ENCODE measurements around the gene PRH2. TPM values are rescaled to one million over a fixed set of nuclear protein-coding genes. Genes with fewer than 3 reads are reported as not detected.

Gene PRH2
- total RNA-seq (not detected), polyA plus RNA-seq (not detected)
- long read RNA-seq, donor 1: 0 reads
- long read RNA-seq, donor 2: 0 reads

DNA sequence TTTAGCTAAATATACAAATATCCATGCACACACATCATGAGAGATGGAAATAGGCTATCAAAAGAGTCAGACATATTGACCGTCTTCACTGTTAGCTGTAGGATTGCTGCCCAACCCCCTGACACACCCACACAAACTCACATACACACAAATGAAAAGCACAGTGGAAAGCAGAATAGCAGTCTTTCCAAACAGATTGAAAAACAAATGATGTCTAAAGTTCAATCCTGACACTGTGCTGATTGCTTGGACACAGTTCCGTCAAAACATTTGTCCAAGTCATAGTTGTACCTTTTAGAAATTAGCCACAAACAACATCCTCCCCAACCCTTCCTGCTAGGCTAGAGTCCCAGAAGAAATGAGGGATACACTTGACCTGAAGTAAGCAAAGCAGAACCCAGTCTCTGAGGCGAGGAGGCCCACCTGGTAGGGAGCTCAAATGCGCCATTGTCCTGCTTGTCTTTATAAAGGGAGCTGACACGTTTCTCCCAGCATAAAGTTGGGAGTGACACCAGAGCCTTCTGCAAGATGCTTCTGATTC lies at the start of gene PRH2:
Gene PRH2, plus strand, starts transcription at position 491 of the 541 bp plus-strand sequence. Its CDS starts 38 bp downstream, at position 529.
- ATAC-seq (no peak), DNase-seq (no peak)
- no peaks in the 10 kb centered on the region for H3K36me3 ChIP-seq (ENCODE audit: insufficient read depth in 1 of 2, low read depth in 1 of 2)
- H3K27me3 ChIP-seq (ENCODE audit: insufficient read depth in 3 of 3, low read length in 2 of 3): no peaks in the 10 kb centered on the region
- WGBS, 3 donors: 96 to 97% (median 96%) methylated on average over 5 of the region's 5 CpGs
- TF ChIP-seq, protein P1, sequence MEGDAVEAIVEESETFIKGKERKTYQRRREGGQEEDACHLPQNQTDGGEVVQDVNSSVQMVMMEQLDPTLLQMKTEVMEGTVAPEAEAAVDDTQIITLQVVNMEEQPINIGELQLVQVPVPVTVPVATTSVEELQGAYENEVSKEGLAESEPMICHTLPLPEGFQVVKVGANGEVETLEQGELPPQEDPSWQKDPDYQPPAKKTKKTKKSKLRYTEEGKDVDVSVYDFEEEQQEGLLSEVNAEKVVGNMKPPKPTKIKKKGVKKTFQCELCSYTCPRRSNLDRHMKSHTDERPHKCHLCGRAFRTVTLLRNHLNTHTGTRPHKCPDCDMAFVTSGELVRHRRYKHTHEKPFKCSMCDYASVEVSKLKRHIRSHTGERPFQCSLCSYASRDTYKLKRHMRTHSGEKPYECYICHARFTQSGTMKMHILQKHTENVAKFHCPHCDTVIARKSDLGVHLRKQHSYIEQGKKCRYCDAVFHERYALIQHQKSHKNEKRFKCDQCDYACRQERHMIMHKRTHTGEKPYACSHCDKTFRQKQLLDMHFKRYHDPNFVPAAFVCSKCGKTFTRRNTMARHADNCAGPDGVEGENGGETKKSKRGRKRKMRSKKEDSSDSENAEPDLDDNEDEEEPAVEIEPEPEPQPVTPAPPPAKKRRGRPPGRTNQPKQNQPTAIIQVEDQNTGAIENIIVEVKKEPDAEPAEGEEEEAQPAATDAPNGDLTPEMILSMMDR (IDR thresholded peaks at IDR 0.05): no peak
- intact Hi-C loops (cut with DNase I): no loop called here
- H3K27ac ChIP-seq: no peak within 1 kb of the TSS
- H3K4me1 ChIP-seq: no peaks in the 10 kb centered on the region
- no peak within 1 kb of the TSS for H3K4me3 ChIP-seq
- no peaks in the 10 kb centered on the region for H3K9me3 ChIP-seq

DNA sequence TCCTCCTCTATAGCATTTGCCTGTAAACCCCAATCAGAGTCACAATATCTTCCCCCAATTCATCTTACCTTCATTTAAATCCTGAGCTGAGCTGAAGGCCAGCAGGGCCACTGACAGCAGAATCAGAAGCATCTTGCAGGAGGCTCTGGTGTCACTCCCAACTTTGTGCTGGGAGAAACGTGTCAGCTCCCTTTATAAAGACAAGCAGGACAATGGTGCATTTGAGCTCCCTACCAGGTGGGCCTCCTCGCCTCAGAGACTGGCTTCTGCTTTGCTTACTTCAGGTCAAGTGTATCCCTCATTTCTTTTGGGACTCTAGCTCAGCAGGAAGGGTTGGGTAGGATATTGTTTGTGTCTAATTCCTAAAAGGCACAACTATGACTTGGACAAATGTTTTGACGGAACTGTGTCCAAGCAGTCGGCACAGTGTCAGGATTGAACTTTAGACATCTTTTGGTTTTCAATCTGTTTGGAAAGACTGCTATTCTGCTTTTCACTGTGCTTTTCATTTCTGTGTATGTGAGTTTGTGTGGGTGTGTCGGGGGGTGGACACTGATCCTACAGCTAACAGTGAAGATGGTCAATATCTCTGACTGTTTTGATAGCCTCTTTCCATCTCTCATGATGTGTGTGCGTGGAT lies 44.8 kb upstream of the PRH2 start, which contains the start of gene PRH1:
Gene PRH1, minus strand, starts transcription at position 170 of the 640 bp plus-strand sequence. Its CDS starts 38 bp downstream, at position 132.
- ATAC-seq (no peak), DNase-seq (no peak)
- H3K27ac ChIP-seq: no peak within 1 kb of the TSS
- H3K36me3 ChIP-seq (ENCODE audit: insufficient read depth in 1 of 2, low read depth in 1 of 2): peaks cover 0 to 16% of the 10 kb centered on the region in 2 donors
- WGBS, 3 donors: 94 to 95% (median 94%) methylated on average over 6 of the region's 6 CpGs
- TF ChIP-seq, protein P1 (IDR thresholded peaks at IDR 0.05): no peak
- no peaks in the 10 kb centered on the region for H3K4me1 ChIP-seq
- H3K9me3 ChIP-seq: no peaks in the 10 kb centered on the region
- H3K27me3 ChIP-seq (ENCODE audit: insufficient read depth in 3 of 3, low read length in 2 of 3): no peaks in the 10 kb centered on the region
- intact Hi-C loops (cut with DNase I): no loop called here
- no peak within 1 kb of the TSS for H3K4me3 ChIP-seq

DNA sequence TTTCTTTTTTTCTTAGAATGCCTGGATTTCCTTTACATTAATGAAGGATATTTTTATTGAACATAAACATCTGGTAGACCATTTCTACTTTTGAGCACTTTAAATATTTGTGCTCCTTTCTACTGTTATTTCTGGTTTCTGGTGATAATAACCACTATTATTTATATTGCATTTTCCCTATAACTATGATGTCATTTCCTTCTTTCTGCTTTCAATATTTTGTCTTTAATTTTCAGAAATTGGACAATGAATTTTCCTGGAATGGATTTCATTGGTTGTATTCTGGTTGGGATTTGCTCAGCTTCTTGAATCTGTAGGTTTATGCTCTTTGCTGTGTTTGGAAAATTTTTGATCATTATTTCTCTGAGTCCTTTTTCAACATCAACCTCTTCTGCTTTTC lies 39.8 kb upstream of the PRH2 start:
- Histone ChIP-seq H3K27me3 (ENCODE audit: insufficient read depth in 3 of 3, low read length in 2 of 3) (no peaks in the 10 kb centered on the region), H3K4me1 (no peaks in the 10 kb centered on the region), H3K27ac (no peak overlapping the region), H3K9me3 (no peaks in the 10 kb centered on the region), H3K4me3 (no peak overlapping the region), H3K36me3 (ENCODE audit: insufficient read depth in 1 of 2, low read depth in 1 of 2) (peaks cover 0 to 3% of the 10 kb centered on the region in 2 donors)
- intact Hi-C loops (cut with DNase I): no loop called here
- TF ChIP-seq, protein P1 (IDR thresholded peaks at IDR 0.05): no peak
- ATAC-seq (no peak), DNase-seq (no peak)

DNA sequence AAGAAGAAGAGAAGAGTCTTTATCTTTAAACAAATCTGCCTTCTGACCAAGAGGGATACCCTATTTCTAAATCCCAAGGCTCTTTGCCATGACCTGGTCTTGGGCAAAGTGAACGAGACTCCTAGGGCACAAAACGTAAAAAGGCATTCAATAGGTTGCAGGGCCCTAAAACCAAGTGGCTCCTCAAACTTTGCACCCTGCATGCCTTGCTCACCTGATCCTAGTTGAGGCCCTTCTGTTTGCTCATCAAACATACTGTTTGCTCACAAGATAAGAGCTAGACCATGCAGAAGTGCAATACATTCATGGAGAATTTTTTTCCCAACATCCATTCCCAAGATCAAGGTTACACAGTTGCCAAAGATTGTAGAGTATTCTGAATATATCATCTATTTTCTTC lies 37.1 kb upstream of the PRH2 start:
- intact Hi-C loops (cut with DNase I): no loop called here
- 90 to 96% (median 93%) methylated on average over 2 of the region's 2 CpGs for WGBS, 3 donors
- H3K9me3 ChIP-seq: no peaks in the 10 kb centered on the region
- DNase-seq (no peak), ATAC-seq (no peak)
- H3K27me3 ChIP-seq (ENCODE audit: insufficient read depth in 3 of 3, low read length in 2 of 3): no peaks in the 10 kb centered on the region
- peaks cover 0 to 3% of the 10 kb centered on the region in 2 donors for H3K36me3 ChIP-seq (ENCODE audit: insufficient read depth in 1 of 2, low read depth in 1 of 2)
- no peaks in the 10 kb centered on the region for H3K4me1 ChIP-seq
- no peak overlapping the region for H3K4me3 ChIP-seq
- no peak overlapping the region for H3K27ac ChIP-seq
- TF ChIP-seq, protein P1 (IDR thresholded peaks at IDR 0.05): no peak

All from psoas muscle (tissue), 8 donors.